NCI-H226 (cell line): ENCODE results near the gene PRLH.

Source experiments
- DNase-seq: peaks from one replicate; pipeline ENCODE4 v3.0.0-alpha.2; 2015

The PRLH gene

GRCh38 chr2:237567276-237568029 lies 1.1 kb downstream of the PRLH start:
- no peak for DNase-seq

DNA sequence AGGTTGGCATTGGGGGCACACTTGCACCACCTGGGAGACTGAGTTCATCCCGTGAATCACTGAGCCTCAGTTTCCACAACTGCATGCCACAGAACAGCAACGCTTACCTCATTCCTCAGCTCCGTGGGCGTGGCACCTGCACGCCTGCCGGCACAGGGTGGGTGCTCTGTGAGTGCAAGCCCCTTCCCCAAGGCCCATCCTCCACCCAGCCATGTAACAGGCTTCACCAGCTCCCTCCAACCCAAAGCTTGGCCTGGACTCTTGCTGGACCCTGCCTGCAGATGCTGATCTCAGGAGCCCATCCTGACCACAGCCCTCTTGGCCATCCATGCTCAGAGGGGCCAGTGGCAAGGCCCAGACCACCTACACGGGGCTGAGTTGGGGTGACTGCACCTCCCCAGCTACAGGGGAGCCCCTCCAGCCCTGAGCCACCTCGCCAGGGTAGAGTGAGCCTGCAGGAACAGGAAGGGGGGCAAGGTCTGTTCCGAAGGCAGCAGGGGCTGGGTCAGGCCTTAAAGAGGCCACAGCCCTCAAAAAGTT lies 1.8 kb downstream of the PRLH start:
- no peak for DNase-seq

- no peak for DNase-seq
These were observed 2.7 kb downstream of the PRLH start for GRCh38 chr2:237569041-237569440.

DNA sequence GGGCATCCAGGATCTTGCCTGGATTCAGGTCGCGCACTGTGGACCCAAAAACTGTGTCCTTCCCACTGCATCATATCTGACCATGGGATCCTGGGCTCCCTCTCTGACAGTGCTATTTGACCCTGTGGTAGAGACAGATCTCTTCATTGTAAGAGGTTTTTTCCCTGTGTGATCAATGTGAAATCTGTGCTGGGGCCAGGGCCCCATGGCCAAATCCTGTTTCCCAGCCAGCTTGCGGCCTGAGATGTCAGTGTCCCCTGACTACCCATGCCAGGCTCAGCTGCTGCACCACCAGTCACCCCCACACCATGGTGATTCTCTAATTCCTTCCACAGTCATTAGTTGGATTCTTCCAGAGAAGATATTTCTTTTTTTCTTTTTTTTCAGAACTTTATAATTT lies 3.5 kb downstream of the PRLH start:
- no peak for DNase-seq

- no peak for DNase-seq
These were observed 4.5 kb downstream of the PRLH start for GRCh38 chr2:237570776-237571335.

DNA sequence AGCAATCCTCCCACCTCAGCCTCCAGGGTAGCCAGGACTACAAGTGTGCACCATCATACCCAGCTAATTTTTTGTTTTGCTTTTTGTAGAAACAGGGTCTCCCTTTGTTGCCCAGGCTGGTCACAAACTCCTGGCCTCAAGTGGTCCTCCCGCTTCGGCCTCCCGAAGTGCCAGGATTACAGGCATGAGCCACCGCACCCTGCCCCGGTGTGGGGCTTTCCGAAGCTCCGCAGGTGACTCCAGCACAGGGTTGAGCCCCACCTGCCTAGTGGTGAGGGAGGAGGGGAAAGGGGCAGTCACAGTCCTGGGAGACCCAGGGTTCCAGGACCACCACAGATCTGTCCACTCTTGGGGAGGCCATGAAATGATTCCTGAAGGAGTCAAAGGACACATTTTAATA lies 5.2 kb downstream of the PRLH start:
- DNase-seq: no peak

DNA sequence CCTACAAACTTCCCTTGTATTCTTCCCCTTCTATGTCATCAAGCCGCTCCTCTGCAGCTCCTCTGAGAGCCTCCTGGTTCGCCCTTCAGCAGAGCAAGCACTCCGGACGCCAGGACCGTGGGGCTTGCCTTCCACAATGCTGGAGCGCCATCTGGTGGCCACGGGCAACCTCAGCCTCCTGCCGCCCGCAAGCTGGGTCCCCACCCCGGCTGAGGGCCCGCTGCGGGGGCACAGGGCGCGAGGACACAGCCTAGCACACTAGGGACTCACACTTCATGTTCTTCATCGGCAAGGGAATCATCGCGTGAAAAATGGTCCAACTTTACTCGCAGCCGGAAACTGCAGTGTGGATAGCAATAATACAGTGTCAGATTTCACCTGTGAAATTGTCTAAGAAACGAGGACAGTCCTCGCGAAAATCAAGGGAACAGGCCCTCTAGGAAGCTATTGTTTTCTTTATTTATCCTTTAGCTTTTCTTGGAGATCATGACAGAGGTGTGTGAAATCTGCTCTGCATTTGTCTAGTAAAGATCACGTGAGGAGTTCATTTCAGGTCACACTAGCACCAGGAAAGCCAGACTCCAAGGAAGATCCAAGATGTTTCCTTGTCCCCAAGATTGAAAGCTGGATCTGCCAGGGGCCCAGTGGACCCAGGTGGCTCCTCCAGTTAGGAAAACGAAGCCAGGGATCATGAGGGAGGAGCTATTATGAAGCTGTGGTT lies 5.8 kb downstream of the PRLH start:
- DNase-seq: peak; percentile 75

- DNase-seq: no peak
These were observed 6.3 kb downstream of the PRLH start for GRCh38 chr2:237572742-237573101.

GRCh38 chr2:237573721-237574415 lies 7.5 kb downstream of the PRLH start:
- DNase-seq: no peak

GRCh38 chr2:237574467-237574866 lies 8.1 kb downstream of the PRLH start:
- no peak for DNase-seq

GRCh38 chr2:237574894-237575868 lies 8.8 kb downstream of the PRLH start:
- peak; percentile 31 for DNase-seq

- no peak for DNase-seq
These were observed 9.8 kb downstream of the PRLH start for GRCh38 chr2:237575869-237576862.

- DNase-seq: no peak
These were observed 10.6 kb downstream of the PRLH start for GRCh38 chr2:237576974-237577373.

- no peak for DNase-seq
These were observed 11.1 kb downstream of the PRLH start for GRCh38 chr2:237577458-237577857.

- no peak for DNase-seq
These were observed 11.8 kb downstream of the PRLH start for GRCh38 chr2:237577956-237578870.

GRCh38 chr2:237581326-237581725 lies 15.0 kb downstream of the PRLH start:
- no peak for DNase-seq

- DNase-seq: peak; percentile 56
These were observed 15.7 kb downstream of the PRLH start for GRCh38 chr2:237581751-237582746.
